NAMALWA (cell line): Measurements from ENCODE around the gene PBX1.
"Not testable (repeated sequence)": the region's sequence is repeated elsewhere in the genome, so short reads cannot be mapped to it uniquely, and the experiment has no call there.

Source experiments
- DNase-seq: peaks from one replicate; pipeline ENCODE4 v3.0.0-alpha.2; 2015; ENCODE audit warnings: low spot score

PBX1 gene

GRCh38 chr1:164644268-164644667, 85.3 kb downstream of the PBX1 start:
- no peak for DNase-seq

- no peak for DNase-seq
Observed at GRCh38 chr1:164644774-164645644, 86.0 kb downstream of the PBX1 start.

GRCh38 chr1:164645921-164646320, 86.9 kb downstream of the PBX1 start:
- no peak for DNase-seq

- DNase-seq: no peak
Observed at GRCh38 chr1:164647211-164647610, 88.2 kb downstream of the PBX1 start.

DNA sequence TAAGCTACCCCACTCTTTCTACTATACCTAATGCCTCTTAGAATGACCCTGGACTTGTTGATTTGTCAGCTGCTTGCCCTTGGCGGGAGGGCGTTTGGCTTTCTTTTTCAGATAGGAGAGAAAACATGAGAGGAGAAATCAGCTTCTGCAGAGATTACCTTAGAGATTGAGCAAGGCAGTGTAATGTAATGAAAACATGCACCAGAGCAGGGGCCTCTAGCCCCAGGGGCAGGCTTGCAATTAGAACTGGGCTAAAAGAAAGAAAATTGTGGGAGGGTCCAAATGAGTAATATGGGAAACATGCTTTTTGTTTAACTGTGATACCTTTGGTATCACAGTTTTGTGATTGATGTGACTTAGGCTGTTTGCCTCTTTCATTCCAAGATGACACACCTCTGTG, 89.7 kb downstream of the PBX1 start:
- no peak for DNase-seq

- DNase-seq: no peak
Observed at GRCh38 chr1:164649146-164649545, 90.2 kb downstream of the PBX1 start.

- DNase-seq: no peak
Observed at GRCh38 chr1:164650531-164650930, 91.5 kb downstream of the PBX1 start.

- DNase-seq: no peak
Observed at GRCh38 chr1:164651351-164651951, 92.5 kb downstream of the PBX1 start.

DNA sequence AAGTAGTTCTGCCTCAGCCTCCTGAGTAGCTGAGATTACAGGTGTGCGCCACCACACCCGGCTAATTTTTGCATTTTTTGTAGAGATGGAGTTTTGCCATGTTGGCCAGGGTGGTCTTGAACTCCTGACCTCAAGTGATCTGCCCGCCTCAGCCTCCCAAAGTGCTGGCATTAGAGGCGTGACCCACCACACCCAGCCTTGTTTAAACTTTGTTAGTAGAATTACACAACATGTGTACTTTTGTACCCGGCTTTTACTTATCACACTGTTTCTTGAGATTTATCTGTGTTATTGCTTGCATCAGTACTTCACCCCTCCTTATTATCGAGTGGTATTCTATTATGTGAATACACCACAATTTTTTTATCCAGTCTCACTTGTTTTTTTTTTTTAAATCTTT, 94.0 kb downstream of the PBX1 start:
- not testable (repeated sequence) for DNase-seq

DNA sequence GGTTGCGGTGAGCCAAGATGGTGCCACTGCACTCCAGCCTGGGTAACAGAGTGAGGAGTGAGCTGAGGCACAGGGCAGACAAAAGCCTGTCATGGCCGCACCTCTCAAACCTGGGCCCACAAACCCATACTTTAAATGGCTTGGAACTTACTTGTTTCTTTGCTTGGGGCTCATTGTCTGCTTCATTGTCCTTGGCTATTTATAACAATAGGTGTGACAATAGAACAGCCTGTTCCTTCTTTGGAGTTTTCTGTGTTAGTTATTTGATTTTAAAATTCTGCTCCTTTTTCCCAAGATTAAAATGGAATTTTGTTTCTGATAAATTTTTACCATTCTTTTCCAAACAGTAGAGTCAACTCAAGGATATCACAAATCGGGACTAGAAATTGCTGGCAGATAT, 94.7 kb downstream of the PBX1 start:
- no peak for DNase-seq

- no peak for DNase-seq
Observed at GRCh38 chr1:164654200-164654599, 95.2 kb downstream of the PBX1 start.

DNA sequence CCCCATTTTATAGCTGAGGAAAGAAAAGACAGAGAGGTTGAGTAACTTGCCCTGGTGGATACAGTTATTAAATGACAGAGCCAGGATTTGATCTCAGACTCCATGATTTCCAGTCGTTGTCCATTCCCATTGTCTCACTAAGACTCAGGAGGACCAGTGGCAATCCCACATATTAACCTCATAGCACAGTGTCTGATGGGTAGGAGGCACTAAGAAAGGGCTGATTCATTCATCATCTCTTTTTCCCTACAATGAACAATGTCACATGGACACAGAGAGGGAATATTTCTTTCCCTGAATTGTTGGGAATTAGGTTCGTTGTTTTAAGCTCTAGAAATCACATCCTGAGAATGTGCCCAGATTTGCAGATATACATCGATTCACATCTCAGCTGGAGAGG, 99.9 kb downstream of the PBX1 start:
- no peak for DNase-seq

GRCh38 chr1:164659621-164660411, 100.8 kb downstream of the PBX1 start:
- DNase-seq: no peak

- DNase-seq: peak; percentile 19
Observed at GRCh38 chr1:164660412-164660772, 101.4 kb downstream of the PBX1 start.

DNA sequence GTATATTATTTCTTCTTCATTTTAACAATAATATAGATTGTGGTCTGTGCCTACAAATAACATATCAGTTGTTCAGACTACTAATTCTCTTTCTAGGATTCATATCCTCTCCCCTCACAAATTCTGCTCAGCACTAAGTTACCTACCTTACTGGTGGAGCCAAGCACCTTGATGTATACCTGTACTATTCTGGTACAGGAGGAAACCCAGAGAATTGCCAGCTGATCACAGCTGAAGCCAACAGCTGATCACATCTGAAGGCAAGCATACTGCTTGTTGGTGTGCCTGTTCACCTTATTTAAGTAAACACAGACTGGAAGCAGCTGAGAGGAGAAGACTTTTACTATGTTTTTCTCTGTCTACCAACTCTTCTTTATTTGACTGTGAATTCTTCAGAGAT, 101.8 kb downstream of the PBX1 start:
- DNase-seq: no peak

DNA sequence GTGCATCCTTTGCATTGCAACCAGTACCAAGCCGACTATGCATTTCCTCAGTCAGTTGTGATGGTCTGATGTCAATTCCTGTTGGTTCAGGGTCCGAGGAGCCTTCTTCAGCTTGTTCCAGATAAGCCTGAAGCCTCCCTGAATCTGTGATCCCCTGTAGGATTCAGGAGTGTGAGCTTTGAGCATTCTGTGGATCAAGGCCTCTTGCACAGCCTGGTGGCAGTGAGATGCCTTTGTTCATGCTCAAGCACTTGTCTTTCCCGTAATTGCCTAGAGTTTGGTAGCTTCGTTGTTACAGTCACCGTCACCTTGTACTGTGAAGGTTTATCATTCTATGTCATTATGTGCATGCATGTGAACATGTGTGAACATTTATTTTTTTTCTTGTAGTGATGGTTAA, 103.5 kb downstream of the PBX1 start:
- DNase-seq: no peak

DNA sequence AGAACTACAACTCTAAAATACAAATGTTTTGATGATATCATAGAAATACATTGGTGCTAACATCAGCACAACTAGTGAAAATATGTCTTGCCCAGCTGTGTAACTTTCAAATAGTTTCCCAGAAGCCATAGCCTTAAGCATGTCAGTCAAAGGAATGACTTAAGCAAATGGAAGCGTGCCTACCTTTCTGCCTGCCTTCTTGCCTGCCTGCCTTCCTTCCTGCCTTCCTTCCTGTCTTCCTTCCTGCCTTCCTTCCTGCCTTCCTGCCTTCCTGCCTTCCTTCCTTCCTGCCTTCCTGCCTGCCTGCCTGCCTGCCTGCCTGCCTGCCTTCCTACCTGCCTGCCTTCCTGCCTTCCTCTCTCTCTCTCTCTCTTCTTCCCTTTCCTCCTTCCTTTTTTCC, 104.0 kb downstream of the PBX1 start:
- DNase-seq: no peak

- DNase-seq: no peak
Observed at GRCh38 chr1:164664127-164664526, 105.1 kb downstream of the PBX1 start.

- DNase-seq: no peak
Observed at GRCh38 chr1:164667001-164667400, 108.0 kb downstream of the PBX1 start.

- no peak for DNase-seq
Observed at GRCh38 chr1:164667600-164667999, 108.6 kb downstream of the PBX1 start.

- DNase-seq: no peak
Observed at GRCh38 chr1:164668491-164669400, 109.8 kb downstream of the PBX1 start.

- no peak for DNase-seq
Observed at GRCh38 chr1:164670026-164670425, 111.0 kb downstream of the PBX1 start.
